Kidney glomerular epithelial cell (primary cell): Measurements from ENCODE around the gene TMEM208.

Experiments used
- DNase-seq: peaks from one replicate; lab custom pipeline; 2025; lab: John Stamatoyannopoulos, UW

TMEM208 gene

DNA sequence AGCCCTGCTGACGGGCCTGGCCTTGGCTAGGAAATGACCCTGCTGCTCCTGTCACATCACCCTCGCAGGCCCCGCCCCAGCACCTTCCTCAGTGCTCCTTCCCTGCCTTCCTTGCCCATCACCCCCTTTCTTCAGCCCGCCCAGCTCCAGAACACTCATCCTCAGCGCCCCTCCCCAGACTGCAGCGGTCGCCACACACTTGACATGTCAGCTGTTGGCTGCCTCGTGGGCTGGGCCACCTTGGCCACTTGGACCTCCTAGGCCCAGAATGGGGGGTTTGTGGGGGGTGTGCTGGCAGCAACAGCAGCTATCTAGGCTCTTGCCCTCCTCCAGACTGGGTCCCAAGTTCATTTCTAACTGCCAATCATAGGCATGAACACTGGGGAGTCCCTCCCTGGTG, 17.4 kb upstream of the TMEM208 start:
- no peak for DNase-seq

DNA sequence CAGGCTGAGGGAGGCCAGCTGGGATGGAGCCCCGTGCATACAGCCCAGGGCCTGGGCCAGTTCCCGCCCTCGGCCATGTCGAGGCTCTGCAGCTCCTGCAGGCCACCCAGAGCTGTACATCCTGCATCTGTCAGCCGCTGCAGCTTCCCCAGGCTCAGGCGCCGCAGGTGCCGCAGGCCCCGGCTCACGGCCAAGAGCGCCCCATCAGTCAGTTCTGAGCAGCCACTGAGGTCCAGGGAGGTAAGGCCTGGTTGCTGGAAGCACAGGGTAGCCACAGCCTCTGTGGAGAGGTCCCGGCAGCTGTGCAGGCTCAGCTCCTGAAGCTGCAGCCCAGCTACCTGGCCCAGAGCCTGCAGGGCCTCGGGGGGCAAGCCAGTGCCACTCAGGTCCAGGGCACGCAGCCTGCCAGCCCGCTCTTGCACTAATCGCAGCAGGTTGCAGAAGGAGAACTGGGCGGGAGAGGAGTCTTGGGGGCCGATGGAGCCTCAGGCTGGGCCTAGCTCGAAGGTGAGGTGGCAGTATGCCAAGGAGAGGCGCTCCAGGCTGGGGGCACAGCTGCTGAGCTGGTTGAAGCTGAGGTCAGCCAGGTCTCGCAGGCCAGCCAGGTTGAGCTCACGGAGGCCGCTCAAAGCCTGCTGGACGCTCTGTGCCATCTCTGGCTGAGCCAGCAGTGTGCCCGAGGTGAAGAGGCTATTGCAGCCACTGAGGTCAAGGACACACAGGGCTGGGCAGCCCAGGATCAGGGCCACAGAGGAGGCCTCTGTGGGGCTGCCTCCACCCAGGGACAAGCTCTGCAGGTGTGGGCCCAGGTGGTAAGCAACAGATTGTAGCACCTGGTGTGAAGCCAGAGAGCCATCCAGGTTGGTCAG, 16.6 kb upstream of the TMEM208 start:
- no peak for DNase-seq

DNA sequence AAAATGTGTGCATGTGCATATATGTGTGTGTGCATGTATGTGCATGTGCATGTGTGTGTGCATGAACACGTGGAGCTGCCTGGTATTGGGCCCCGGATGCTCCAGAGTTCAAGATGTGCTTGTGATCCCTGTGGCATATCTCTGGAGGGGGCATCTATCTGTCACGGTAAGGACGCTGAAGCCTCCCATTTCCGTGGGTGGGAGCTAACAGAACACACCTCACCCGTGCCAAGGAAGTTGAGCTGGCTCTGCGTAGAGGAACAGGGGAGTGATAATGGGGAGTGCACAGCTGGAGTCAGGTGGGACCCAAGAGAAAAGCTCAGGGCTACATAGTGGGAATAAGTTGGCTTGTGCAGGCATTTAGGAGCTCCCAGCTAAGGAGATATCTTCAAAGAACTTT, 15.3 kb upstream of the TMEM208 start:
- DNase-seq: no peak

DNA sequence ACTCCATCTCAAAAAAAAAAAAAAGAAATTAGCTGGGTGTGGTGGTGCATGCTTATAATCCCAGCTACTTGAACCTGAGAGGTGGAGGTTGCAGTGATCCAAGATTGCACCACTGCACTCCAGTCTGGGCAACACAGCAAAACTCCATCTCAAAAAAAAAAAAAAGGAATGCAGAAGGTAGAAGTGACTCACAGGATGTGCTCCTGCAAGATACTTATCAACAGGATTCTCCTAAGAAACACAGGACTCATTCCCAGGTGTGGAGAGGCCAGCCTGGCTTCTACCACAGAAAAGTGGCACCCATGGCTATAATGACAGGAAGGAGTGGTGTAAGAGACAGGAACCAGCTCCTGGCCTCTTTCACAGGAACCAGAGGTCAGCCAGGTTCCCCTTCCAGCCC, 14.2 kb upstream of the TMEM208 start:
- peak; percentile 16 for DNase-seq

DNA sequence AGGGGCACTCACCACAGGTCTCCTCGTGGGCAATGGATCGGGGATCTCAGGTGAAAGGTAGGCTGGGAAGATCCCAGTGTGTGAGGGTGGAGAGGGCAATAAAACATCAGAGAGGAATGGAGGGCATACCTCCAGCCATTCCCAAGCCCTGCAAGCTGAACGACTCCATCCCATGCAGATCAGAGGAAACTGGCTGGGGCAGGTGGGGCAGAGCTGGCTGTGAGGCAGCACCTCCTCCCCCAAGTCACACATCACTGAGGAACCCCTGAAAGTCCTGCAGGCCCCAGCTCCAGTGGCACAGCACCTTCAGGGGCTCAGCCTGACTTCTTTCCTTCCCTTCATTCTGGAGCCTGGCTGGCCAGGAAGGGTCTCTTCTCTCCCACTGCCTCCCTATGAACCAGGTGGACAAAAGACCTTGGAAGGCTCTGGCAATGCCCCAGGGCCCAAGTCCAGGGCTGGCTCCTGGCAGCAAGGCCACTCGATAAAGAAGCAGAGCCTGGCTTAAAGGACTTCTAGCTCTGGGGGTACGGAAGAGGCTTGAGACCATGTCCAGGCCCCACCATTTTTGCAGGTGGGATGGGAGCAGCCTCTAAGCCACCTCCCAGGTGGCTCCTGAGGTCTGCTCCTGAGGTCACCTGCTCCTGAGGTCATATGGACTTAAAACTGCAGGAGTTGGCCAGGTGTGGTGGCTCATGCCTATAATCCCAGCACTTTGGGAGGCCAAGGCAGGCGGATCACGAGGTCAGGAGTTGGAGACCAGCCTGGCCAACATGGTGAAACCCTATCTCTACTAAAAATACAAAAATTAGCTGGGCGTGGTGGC, 13.5 kb upstream of the TMEM208 start:
- no peak for DNase-seq

DNA sequence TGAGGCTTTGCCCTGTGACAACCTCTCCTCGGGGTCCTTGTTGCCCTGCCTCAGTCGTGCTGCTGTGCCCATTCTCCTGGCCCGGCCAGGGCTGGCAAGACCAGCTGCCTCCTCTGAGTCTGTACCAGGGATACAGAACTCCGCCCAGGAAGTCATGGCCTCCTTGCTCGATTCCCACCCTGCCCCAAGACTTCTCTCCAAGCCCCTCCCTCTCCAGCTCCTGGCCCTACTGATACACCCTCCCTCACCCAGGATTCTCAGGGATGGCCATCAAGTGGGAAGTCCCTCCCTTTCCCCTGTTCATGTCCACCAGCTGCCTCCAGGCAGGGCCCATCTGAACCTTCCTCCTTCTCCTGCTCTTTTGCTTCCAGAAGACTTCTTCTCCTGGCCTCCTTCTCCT, 11.2 kb upstream of the TMEM208 start:
- no peak for DNase-seq

DNA sequence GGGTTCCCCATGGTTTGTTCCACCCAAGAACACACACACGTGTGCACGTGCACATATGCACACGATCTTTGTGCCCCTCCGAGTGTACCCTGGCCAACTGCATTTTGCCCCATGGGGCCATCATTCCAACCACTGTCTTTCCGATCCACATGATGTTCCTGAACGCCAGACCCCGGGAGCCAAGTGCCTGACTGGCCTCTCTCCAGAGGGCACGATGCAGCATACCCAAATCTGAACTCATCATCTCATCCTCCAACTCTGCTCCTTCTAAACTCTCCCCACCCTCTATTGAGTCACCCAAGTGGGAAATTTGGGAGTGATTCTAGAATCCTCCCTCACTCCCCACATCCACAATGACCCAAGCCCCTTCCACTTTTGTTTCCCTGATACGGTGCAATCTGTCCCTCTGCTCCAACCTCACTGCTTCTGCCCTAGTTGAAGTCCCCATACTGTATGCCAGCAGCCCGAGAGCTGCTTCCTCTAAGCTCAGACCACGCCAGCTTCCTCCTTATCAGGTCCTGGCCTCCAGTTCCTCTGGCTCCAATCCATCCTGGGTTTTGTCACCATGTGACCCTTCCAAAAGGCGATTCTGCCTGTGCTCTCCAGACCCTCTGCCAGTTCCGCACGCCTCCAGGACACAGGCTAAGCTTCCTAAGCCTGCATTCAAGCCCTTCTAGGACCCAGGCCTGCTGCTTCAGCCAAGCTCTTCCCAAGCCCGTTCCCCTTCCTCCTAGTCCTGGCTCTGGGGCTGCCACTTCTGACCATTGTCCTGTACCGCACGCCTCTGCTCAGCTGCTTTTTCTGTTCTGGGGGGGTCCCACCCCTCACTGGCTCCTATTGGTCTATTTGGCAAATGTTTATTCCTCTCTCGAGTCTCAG, 10.1 kb upstream of the TMEM208 start:
- no peak for DNase-seq

DNA sequence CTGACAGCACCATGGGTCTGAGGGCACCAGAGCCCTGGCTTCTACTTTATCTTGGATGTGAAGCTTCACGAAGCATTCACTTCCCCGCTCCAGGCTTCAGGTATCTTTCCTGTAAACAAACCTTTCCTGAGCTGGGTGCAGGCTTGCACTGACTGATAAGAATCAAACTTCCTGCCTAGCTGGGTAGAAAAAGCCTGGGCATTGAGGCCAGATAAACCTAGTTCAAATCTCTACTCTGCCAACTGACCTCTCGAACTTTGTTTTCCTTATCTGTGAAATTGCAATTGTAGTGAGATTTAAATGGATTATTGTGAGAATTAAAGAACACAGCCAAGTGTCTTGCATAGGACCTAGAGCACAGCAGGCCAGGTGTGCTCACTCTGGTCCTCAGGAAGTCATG, 2.9 kb upstream of the TMEM208 start:
- DNase-seq: no peak

DNA sequence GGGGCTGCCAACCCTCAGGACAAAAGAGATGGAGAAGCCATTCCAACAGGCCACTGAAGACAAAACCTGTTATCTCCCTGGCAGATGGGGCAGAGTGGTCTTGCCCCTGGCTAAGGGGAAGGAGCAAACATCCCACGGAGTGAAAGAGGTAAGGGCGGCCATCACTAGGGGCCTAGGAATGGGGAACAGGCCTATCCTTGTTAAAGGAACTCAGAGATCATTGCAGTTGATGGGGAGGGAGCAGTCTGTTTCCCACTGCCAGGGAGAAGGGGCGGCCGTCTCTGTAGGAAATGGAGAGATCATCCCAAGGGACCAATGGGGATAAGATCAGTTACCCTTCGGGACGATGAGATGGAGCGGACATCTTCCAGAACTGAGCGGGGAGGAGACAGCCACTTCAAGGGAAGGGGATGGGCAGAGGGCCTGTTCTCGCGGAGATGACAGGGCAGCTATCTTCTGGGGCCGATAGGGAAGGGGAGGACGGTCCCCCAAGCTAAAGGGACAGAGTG, 581 bp upstream of the TMEM208 start:
- no peak for DNase-seq

DNA sequence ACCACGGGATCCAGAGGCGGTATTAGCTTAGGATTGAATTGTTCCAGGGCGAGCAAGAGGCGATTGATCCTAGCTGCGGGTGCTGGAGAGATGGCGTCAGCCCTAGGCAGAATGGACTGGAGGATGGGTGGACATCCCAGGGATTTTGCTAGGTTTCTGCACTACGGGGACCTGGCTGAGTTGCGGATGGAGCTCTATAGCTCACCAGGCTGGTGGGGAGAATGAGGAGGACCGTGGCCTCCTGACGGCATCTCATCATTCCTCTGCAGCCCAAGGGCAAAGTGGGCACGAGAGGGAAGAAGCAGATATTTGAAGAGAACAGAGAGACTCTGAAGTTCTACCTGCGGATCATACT, 614 bp downstream of the TMEM208 start:
- no peak for DNase-seq

DNA sequence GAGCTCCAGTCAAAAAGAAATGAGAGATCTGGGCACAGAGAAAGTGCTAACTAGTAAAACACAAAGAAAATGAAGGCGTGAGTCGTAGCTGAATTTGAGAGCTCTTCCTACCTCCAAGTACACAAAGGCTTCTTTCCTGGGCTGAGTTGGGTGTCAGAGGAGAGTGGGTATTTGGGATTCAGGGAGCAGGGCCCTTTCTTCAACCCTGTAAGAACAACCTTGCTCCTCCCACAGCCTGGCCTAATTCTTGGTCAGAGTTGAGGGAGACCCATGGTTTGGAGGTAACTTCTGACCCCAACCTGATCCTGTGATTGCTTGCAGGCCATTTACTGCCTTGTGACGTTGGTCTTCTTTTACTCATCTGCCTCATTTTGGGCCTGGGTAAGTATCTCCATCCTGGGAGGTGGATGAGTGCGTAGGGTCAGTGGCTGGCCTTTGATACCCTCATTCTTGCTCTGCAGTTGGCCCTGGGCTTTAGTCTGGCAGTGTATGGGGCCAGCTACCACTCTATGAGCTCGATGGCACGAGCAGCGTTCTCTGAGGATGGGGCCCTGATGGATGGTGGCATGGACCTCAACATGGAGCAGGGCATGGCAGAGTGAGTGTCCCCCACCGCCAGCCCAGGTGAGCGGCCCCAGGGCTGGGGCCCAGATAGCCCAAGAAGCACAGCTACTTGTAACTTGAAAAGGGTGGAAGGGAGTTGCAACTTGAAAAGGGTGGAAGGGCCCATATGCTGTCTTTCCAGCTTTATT, 1.3 kb downstream of the TMEM208 start:
- DNase-seq: no peak

DNA sequence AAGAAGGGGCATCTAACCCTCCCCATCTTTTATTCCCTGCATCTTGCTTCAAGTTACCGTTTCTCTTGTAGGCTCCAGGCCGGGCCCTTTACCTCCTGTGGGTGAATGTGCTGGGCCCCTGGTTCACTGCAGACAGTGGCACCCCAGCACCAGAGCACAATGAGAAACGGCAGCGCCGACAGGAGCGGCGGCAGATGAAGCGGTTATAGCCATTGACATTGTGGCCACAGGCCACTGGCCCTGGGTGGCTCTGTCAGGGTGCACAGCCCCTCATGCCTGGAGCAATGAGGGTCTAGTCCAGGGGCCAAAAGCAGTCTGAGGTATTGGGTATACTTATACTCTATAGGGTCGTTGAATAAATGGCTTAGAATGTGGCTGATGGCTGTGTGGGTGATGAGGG, 2.0 kb downstream of the TMEM208 start:
- DNase-seq: no peak

DNA sequence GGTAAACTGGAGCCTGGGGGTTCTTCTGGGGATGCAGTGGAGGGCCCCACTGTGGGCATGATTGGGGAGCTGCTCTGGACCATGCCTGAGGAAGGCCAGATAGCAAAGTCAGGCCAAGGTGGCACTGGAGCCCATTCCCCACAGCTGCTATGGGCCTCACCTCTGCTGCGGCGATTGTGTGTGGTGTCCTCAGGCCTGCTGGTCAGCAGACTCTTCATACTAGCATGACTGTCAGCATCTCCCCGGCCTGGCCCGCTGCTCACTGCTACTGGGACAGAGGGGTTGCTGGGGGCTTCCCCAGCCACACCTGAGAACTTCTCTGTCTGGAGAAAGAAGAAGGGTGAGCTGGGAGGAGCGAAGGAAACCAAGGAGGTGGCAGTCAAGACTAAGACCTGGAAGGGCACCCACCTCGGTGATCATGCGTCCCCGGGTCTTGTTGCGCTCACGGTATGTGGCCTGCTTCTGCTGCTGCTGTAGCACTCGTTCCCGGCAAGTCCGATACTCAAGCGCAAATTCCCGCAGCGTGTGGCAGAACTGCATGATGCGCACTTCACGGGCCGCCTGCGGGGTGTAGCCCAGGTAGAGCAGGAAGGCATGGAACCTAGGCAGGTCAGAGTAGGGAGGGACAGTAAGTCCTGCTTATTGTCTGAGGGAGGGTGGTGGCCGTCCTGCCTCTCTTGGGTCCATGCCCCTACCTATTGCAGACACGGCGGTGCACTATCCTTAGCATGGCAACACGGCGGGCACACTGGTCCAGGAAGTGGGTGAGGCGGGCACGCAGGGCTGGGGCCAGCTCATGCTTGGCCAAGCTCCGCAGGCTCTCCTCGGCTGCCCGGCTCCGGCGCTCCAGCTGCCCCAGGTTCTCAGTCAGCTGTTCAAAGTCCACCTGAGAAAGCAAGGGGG, 3.2 kb downstream of the TMEM208 start:
- no peak for DNase-seq

DNA sequence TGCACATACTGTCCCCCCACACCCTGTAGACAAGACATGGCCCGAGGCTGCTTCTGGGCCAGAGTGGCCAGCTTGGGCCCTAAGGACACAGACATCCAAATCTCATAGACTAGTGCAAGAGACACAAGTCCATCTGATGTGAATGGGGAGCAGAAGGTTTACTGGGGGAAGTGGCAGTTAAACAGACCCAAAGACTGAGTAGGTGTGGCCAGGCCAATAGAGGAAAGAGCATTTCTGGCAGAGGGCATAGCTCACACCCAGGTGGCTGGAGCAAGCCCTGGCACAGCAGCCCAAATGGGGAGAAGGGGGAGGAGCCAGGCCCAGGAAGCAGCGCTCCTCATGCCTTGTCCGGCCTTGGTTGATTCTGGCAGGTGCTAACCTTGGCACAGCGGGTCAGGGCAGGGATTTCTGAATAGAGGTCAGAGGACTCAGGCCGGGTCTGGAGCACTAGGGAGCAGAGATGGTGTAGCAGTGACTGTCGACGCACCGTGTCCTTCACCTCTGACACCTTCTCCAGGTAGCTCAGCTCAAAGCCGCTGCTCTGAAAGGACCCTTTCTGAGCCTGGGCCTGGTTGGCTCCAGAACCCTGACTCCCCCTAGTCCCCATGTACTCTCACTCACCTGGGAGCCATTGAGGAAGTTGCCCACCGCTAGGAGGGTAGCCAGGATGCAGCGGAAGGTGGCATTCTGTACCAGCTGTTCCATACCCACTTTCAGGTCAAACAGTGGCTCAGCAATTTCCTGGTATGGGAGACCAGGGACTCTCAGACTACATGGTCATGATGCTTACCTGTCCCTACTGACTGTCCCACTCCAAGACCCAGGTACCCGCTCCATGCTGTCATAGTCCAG, 4.1 kb downstream of the TMEM208 start:
- DNase-seq: no peak

DNA sequence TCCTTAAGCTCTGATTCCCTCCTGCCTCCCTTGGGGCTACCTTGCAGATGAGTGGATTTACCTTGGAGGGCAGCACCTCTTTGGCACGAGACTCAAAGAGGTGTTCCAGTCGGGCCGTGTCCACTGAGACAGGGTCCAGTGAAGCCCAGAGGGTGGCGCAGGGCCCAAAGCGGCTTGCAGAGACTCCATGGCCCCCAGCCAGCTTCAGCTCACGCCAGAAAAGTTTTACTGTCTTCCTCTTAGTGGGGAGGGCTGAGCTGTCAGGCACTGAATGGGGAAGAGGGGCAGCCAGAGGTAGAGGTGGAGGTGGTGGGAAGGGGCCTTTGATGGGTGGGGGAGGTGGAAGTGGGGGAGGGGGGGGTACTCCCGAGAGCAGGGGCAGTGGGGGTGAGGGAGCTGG, 6.7 kb downstream of the TMEM208 start:
- no peak for DNase-seq

DNA sequence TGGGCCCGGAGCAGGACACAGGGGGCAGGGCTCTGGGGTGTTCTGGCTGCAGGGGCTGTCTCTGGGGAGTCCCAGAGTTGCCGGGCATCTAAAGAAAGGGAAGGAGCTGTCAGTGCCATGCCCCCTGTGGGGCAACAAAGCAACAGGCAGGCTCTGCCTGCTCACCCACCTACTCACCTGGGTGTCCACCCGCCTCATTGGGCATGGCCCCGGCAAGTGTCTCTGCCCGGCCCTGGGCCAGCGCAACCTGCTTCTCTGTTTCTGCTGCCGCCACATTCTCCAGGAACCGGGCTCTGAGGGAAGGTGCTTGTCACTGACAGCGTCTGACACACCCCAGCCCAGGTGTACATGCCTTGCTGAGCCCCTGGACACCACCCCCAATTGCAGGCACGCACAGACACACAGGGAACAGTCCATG, 7.3 kb downstream of the TMEM208 start:
- no peak for DNase-seq

DNA sequence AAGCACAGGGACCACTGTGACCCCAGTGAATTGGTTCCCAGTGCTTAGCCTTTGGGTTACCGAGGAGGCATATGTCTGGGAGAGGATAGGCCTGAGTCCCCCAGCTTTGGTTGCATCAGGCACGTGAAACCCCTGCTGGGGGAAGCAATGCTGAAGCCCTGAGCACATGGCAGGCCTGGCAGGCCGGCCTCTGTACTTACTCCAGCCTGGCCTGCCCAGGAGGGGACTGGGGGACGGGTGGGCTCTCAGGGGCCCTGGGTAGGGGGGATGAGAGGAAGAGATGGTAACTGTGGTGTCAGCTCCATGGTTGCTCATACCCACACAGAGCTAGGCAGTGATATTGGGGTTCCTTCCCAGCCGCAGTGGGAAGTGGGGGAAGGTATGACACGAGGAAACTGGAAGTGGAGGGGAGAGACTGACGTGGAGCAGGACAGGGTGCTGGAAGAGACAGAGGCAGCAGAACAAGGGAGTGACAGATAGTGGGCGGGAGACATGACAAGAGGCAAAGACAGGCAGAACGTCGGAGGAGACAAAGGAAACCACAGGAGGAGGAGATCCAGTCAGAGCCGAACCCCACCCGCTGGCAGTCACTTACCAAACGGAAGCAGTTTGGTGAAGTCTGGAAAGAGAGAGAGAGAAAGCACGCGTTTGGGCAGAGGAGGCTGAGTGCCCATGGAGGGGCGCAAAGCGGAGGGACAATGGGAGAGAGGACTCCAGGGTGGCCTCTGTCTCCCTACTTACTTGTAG, 9.1 kb downstream of the TMEM208 start:
- no peak for DNase-seq

DNA sequence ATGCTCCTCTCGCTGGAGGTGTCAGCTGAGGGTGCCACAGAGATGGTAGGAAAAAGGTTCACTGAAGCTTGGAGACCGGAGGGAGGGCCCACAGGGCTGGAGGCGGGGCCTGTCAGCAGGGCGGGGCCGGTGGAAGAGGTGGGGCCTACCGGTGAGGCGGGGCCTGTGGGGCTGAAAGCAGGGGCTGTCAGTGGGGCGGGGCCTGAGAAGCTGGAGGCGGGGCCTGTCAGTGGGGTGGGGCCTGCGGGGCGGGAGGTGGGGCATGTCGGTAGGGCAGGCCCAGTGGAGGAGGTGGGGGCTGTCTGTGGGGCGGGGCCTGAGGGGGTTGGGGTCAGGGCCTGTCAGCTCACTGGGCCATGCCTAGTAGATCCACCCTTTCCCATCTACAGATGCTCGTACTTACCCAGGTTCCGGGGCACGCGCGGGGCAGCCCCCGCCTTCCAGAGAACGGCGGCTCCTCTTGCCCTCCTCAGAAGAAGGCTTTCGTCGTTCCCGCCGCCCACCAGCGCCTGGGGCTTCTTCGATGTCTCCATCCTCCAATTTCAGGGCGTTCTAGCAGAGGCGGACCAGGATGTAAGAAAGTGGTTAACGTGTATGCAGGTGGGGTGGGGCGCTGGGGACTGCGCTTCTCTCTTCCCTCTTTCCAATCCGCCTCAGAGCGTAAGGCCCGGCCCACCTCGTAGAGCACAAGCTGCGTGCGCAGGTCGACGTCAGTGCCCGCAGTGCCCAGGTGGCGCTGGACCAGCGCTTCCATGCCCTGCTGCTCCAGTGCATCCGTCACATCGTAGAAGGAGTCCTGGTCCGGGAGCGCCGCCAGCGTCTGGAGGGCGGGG, 9.8 kb downstream of the TMEM208 start:
- DNase-seq: no peak
